ENCODE measurements around the gene CORO2B. TPM values are rescaled to one million over a fixed set of nuclear protein-coding genes. Genes with fewer than 3 reads are reported as not detected.

CORO2B gene
- total RNA-seq, 4 donors from 2014 or later = 0.70 to 9.1 (median 1.7) TPM

DNA sequence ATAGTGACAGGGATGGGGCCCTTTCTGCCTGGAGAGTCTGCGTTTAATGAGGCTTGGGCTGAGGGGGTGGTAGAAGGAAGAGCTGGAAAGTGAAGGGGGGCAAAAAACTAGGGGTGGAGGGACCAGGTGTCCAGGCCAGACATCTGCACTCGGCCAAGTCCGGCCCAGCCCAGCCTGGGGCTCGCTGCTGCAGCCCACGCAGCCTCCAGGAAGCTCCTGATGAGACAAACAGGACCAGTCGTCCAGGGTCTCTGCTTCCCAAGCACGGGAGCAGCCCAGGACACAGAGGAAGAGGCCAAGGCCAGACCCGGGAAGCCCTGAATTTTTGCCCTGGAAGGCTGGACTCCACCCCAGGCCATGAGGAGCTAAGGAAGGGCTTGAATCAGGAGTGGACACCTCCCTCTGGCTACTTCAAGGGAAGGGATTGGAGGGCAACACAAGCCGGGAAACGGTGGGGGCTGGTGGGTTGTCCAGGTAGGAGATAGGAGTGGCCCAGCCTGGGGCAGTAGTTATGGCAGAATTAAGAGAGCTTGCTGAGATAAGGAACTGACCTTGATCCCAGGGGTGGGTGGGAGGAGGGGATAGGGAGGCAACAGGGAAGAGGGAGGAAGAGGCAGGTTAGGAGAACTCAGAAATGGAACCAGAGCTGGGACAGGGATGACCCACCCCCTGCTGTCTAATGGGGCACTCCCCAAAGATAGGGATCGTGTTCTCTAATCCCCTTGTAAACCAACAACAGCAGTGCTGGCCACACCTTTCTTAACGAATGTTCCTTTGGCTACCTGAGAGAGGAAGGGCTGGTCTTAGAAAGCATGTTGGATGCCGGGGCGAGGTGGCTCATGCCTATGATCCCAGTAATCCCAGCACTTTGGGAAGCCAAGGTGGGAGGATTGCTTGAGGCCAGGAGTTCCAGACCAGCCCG is 152.4 kb downstream of the CORO2B start:
- Histone ChIP-seq H3K27me3 (no peaks in the 10 kb centered on the region), H3K36me3 (no peaks in the 10 kb centered on the region), H3K9me3 (no peaks in the 10 kb centered on the region), H3K4me1 (peaks cover 0 to 11% (median 0%) of the 10 kb centered on the region in 4 donors), H3K27ac (no peak overlapping the region), H3K4me3 (no peak overlapping the region)
- no peak for DNase-seq
- no peak for TF ChIP-seq CTCF (IDR thresholded peaks at IDR 0.05)
- no peak for TF ChIP-seq POLR2A (IDR thresholded peaks at IDR 0.05)

DNA sequence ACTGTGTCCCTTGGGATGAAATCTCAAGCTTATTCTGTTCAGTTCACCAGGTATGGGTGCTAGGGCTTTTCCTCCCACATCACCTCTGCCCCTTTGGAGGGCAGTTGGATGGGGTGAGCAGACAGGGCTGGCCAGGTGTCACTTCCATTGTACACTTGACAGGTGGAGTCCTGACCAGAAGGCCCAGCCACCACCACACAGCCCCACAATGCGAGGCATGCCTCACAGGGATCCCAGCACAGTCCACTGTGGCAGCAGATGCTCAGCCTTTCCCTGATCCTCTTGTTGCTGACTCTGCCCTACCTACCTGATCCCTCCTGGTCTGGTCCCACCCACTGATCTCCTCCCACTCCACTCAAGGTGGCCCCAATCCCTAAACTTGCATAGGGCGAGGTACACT is 153.7 kb downstream of the CORO2B start:
- Histone ChIP-seq H3K36me3 (no peaks in the 10 kb centered on the region), H3K9me3 (no peaks in the 10 kb centered on the region), H3K27ac (no peak overlapping the region), H3K4me1 (peaks cover 0 to 11% (median 0%) of the 10 kb centered on the region in 4 donors), H3K4me3 (no peak overlapping the region), H3K27me3 (no peaks in the 10 kb centered on the region)
- no peak for DNase-seq
- no peak for TF ChIP-seq POLR2A (IDR thresholded peaks at IDR 0.05)

DNA sequence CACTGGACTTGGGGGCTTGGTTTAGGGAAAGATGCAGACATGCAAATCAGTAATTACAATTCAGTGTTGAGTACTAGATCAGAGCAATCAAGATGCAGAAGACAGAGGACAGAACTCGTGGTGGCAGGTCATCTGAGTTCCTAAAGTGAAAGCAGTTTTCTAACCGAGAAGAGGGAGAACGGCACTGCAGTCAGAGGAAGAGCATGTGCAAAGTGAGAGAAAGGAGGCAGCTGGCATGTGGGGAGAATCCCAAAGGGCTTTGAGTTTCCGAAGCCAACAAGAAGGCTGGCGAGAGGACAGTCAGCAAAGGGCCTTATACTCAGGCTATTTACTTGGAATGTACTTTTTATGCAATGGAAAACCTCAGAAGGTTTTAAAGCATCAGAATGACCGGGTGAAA is 154.9 kb downstream of the CORO2B start:
- H3K36me3 ChIP-seq = no peaks in the 10 kb centered on the region
- no peak for DNase-seq
- H3K4me3 ChIP-seq = no peak overlapping the region
- no peaks in the 10 kb centered on the region for H3K27me3 ChIP-seq
- H3K27ac ChIP-seq = no peak overlapping the region
- no peaks in the 10 kb centered on the region for H3K9me3 ChIP-seq
- TF ChIP-seq POLR2A (IDR thresholded peaks at IDR 0.05) (no peak), CTCF (IDR thresholded peaks at IDR 0.05) (no peak)
- H3K4me1 ChIP-seq = peaks cover 0 to 11% (median 0%) of the 10 kb centered on the region in 4 donors

- no peaks in the 10 kb centered on the region for H3K27me3 ChIP-seq
- H3K4me1 ChIP-seq = peaks cover 0 to 11% (median 0%) of the 10 kb centered on the region in 4 donors
- no peak for DNase-seq
- H3K36me3 ChIP-seq = no peaks in the 10 kb centered on the region
- H3K4me3 ChIP-seq = no peak overlapping the region
- no peak for TF ChIP-seq POLR2A (IDR thresholded peaks at IDR 0.05)
- no peak for TF ChIP-seq CTCF (IDR thresholded peaks at IDR 0.05)
- no peaks in the 10 kb centered on the region for H3K9me3 ChIP-seq
- no peak overlapping the region for H3K27ac ChIP-seq
These were observed 155.6 kb downstream of the CORO2B start for GRCh38 chr15:68734352-68734751.

DNA sequence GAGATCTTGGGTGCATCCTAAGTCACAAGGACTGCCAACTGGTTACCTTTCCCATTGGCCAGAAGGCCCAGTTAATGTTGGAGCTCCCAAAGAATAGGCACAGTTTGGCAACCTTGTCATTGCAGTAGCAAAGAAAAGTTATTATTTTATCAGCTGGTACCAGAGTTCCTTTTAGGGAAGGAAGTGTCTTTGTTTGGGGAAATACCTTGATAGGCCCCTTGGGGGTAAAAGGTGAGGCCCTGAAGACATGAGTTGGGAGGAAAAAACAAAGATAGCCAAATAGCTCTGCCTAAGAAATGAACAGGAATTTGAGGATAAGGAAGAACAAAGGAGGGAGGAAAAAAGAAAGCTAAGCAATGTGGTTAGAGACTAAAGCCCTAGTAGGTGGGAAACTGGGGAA is 156.1 kb downstream of the CORO2B start:
- Histone ChIP-seq H3K27me3 (no peaks in the 10 kb centered on the region), H3K4me1 (peaks cover 0 to 11% (median 0%) of the 10 kb centered on the region in 4 donors), H3K4me3 (no peak overlapping the region), H3K36me3 (no peaks in the 10 kb centered on the region), H3K27ac (no peak overlapping the region), H3K9me3 (no peaks in the 10 kb centered on the region)
- no peak for DNase-seq
- TF ChIP-seq POLR2A (IDR thresholded peaks at IDR 0.05) (no peak), CTCF (IDR thresholded peaks at IDR 0.05) (no peak)

GRCh38 chr15:68735610-68736009 is 156.8 kb downstream of the CORO2B start:
- Histone ChIP-seq H3K4me1 (peaks cover 0 to 8% (median 0%) of the 10 kb centered on the region in 4 donors), H3K4me3 (no peak overlapping the region), H3K27ac (no peak overlapping the region), H3K9me3 (no peaks in the 10 kb centered on the region), H3K27me3 (no peaks in the 10 kb centered on the region), H3K36me3 (no peaks in the 10 kb centered on the region)
- no peak for DNase-seq
- TF ChIP-seq POLR2A (IDR thresholded peaks at IDR 0.05) (no peak), CTCF (IDR thresholded peaks at IDR 0.05) (no peak)

All from Peyer's patch (tissue), 4 donors.